Activated T-cell treated with anti-CD3 and anti-CD28 coated beads, Interleukin-2, amount 50 U/mL, for 72 hours (primary cell): ENCODE measurements around the gene GNG3. TPM values are rescaled to one million over a fixed set of nuclear protein-coding genes. Genes with fewer than 3 reads are reported as not detected.
A peak's percentile ranks its signal among the peaks of the same experiment; 100 is the strongest.
"Not testable (repeated sequence)": the region's sequence is repeated elsewhere in the genome, so short reads cannot be mapped to it uniquely, and the experiment has no call there.

Experiments used
- ATAC-seq, 2 donors: fragments of 150-1000 bp; cut with Tn5 transposase; replicated peaks in 1 of 2; 2 replicates each; pipeline ENCODE4 v1.10.0; 2021; ENCODE audit warnings: moderate library complexity in 2 of 2, mild to moderate bottlenecking in 1 of 2
- DNase-seq, 2 donors: peaks; one replicate each; pipeline ENCODE4 v3.0.0; 2021 to 2022; ENCODE audit warnings: mixed read lengths in 1 of 2
- H3K27ac Mint-ChIP-seq: one replicate; pipeline ENCODE4 v1.8.0; 2022; ENCODE audit warnings: mild to moderate bottlenecking, moderate library complexity, mixed read lengths
- H3K27me3 Mint-ChIP-seq: one replicate; pipeline ENCODE4 v1.8.0; 2022; ENCODE audit warnings: low read depth, mixed read lengths
- H3K36me3 Mint-ChIP-seq, 2 donors: one replicate each; pipeline ENCODE4 v1.8.0; 2022; ENCODE audit warnings: mixed read lengths in 2 of 2, mild to moderate bottlenecking in 1 of 2; ENCODE audit not compliant: insufficient read depth in 2 of 2
- H3K4me1 Mint-ChIP-seq: one replicate; pipeline ENCODE4 v1.8.0; 2022; ENCODE audit warnings: low read depth, mixed read lengths
- H3K4me3 Mint-ChIP-seq, 2 donors: one replicate each; pipeline ENCODE4 v1.8.0; 2022; ENCODE audit warnings: mild to moderate bottlenecking in 2 of 2, mixed read lengths in 2 of 2, moderate library complexity in 2 of 2
- H3K9me3 Mint-ChIP-seq, 2 donors: one replicate each; pipeline ENCODE4 v1.8.0; 2022; ENCODE audit warnings: mixed read lengths in 2 of 2
- total RNA-seq, 2 donors: library from RNA; stranded (reverse); gene quantifications; one replicate each; pipeline ENCODE4 v1.2.3, GENCODE V29; 2022

GNG3 gene
- total RNA-seq, 2 donors from 2014 or later: not detected

DNA sequence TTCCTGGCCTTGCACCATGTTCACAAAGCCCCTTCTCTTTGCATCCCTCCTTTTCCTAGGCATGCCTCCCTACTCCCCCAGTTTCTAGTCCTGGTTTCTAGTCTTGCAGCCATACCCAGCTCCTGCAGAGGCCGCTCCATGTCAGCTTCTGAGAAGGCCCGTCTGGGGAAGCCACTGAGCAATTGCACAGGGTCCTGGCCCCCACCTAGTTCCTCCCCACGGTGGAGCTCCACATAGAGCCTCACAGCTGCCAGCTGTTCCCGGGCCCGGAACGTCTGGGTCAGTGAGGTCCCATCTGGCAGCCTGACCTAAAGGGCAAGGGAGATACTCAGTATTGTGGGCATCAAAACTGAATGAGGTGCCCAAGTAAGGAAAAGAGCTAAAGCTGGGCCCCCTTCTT lies 30.8 kb upstream of the GNG3 start:
- H3K4me1 Mint-ChIP-seq: peaks cover 66% of the 10 kb centered on the region
- H3K27me3 Mint-ChIP-seq: no peaks in the 10 kb centered on the region
- H3K36me3 Mint-ChIP-seq: peaks cover 7 to 18% of the 10 kb centered on the region in 2 donors
- peak overlapping the region; percentile 97 for H3K27ac Mint-ChIP-seq
- no peak for DNase-seq
- no peak for ATAC-seq
- H3K4me3 Mint-ChIP-seq: peak overlapping the region; percentile 52 to 81
- no peaks in the 10 kb centered on the region for H3K9me3 Mint-ChIP-seq

DNA sequence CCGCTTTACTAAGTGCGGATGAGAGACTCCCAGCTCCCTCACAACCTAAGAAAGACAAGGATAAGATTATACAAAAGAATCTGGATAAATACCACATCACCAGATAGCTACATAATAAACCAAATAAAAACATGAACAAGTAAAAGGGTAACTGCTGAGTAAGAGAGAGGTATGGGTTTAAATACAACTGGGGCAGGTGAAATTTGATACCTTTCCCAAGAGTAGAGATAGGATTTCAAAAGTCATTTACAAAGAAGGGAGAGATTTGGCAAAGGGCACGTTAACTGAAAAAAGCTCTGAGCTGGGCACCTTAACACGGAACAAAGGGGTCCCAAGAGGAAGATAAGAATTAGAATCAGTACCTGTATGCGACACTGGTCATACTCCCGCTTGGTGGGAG lies 30.3 kb upstream of the GNG3 start:
- Mint-ChIP-seq H3K36me3 (peaks cover 7 to 18% of the 10 kb centered on the region in 2 donors), H3K4me1 (peaks cover 64% of the 10 kb centered on the region), H3K4me3 (peak overlapping the region; percentile 52 to 81), H3K27ac (peak overlapping the region; percentile 97), H3K27me3 (no peaks in the 10 kb centered on the region), H3K9me3 (no peaks in the 10 kb centered on the region)
- ATAC-seq (no peak), DNase-seq (no peak)

DNA sequence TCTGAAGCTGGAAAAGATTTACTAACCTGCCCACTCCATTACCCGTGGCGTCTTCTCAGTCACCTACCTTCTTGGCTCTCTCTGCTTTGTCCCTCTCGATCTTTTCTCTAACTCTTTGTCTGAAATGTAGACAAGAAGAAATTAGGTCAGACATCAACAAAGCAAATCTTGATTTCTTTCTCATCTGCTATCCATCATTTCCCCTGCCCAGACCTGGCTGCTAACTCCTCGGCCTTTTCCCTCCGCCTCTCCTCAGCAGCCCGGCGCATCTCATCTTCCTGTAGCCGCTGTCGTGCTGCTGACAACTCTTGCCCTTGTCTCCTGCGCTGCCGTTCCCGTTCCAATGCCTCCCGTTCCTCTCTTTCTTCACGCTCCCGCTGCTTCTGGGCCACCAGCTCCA lies 29.8 kb upstream of the GNG3 start:
- Mint-ChIP-seq H3K36me3 (peaks cover 7 to 18% of the 10 kb centered on the region in 2 donors), H3K4me3 (peak overlapping the region; percentile 76 to 80), H3K27me3 (no peaks in the 10 kb centered on the region), H3K27ac (peak overlapping the region; percentile 76), H3K4me1 (peaks cover 58% of the 10 kb centered on the region), H3K9me3 (no peaks in the 10 kb centered on the region)
- ATAC-seq (no peak), DNase-seq (no peak)

DNA sequence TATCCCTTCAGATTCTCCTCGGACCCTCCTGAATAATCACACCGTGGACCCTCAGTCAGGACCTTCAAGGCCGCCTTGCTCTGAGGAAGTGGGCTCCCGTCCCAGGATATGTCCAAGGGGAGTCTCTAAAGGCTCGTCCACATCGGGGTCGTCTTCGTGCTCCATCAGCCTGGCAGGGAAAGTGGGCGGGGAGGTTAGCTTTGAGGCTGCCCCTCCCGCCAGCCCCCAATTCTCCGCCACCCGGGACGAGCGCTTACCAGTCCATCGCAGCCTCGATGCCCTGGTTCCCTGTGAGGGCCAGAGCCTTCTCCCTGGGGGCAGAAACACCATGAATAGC lies 29.1 kb upstream of the GNG3 start:
- DNase-seq (no peak), ATAC-seq (peak in 1 of 2 donors; percentile 4)
- Mint-ChIP-seq H3K36me3 (peaks cover 7 to 18% of the 10 kb centered on the region in 2 donors), H3K9me3 (no peaks in the 10 kb centered on the region), H3K4me1 (peaks cover 54% of the 10 kb centered on the region), H3K4me3 (peak overlapping the region; percentile 76 to 80), H3K27ac (peak overlapping the region; percentile 93), H3K27me3 (no peaks in the 10 kb centered on the region)

DNA sequence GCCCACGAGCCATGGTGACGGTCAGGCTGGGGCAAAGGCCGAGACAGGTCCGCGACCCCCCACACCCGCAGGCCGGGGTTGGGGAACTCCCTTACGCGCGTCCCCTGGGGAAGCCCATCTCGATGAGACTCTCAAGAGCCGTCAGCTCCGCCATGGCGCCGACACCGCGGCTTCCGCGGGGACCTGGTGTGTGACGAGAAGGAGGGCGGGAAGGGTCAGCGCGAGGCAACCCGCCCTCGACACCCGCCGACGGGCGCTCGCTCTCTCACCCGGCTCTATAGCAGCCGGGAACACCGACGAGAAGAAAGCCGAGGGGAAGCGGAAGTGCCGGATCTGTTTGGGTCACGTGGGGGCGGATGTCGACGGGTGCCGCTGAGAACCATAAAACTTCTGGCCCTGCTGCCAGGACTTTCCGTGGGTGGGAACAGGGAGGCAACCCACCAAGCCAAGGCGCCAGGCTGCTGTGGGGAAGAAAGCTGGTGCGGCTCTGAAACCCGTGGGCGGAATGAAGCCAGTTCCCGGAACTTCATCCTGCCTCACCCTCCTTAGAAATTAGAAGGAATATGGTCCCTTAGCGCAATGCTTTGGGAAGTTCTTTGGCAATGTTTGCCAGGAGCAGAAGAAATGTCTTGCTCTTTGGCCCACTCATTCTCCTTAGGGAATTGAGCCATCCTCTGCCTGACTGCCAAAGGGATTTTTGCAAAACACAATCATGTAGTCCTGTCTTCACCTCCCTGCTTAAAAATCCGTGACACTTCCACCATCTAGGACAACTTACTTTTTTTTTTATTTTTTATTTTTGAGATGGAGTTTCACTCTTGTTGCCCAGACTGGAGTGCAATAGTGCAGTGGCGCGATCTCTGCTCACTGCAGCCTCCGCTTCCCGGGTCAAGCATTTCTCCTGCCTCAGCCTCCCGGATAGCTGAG lies 28.4 kb upstream of the GNG3 start, which contains the start of gene UBXN1:
UBXN1 (minus strand) TSS at position 304 of the 927 bp plus-strand sequence; CDS start at position 154, 150 bp downstream.
- ATAC-seq (peak; percentile 90 to 93), DNase-seq (peak; percentile 86 to 89)
- Mint-ChIP-seq H3K4me1 (peaks cover 50% of the 10 kb centered on the region), H3K9me3 (no peaks in the 10 kb centered on the region), H3K36me3 (peaks cover 7 to 16% of the 10 kb centered on the region in 2 donors), H3K27me3 (no peaks in the 10 kb centered on the region), H3K27ac (peak within 1 kb of the TSS; percentile 93), H3K4me3 (peak within 1 kb of the TSS; percentile 76 to 80)

DNA sequence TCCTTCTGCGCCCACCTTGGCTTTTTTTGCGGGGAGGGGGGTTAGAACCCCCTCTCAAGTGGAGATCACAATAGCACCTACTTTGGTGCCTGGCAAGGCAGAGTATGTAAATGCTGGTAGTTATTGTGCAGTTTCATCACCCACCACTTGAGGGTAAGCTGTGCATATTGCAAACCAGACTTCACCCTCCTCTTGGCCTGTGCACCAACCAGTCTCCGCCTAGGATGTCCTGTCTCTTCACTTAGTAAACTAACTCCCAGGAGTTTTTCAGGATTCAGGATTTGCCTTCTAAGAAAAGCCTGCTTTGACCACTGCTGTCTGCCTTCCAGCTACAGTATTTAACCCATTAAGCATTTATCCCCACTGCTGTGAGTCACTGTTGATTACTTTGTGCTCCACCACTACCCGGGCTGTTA lies 26.6 kb upstream of the GNG3 start:
- DNase-seq (peak; percentile 49 to 60), ATAC-seq (peak; percentile 77)
- no peaks in the 10 kb centered on the region for H3K9me3 Mint-ChIP-seq
- peak overlapping the region; percentile 84 for H3K27ac Mint-ChIP-seq
- H3K4me3 Mint-ChIP-seq: peak overlapping the region; percentile 65 to 76
- peaks cover 44% of the 10 kb centered on the region for H3K4me1 Mint-ChIP-seq
- H3K27me3 Mint-ChIP-seq: no peaks in the 10 kb centered on the region
- peaks cover 5 to 11% of the 10 kb centered on the region in 2 donors for H3K36me3 Mint-ChIP-seq

DNA sequence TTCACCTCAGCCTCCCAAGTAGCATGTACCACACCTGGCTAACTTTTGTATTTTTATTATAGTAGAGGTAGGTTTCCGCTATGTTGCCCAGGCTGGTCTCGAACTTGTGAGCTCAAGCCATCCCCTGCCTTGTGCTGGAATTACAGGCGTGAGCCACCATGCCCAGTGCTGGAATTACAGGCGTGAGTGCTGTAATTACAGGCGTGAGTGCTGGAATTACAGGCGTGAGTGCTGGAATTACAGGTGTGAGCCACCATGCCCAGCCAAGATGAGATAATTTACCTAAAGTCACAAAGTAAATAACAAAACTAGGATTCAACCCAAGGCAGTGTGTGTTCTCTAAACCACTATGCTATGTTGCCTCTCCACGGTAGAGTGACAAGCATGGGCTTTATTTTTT lies 25.0 kb upstream of the GNG3 start:
- ATAC-seq (no peak), DNase-seq (no peak)
- peaks cover 2 to 6% of the 10 kb centered on the region in 2 donors for H3K36me3 Mint-ChIP-seq
- H3K27me3 Mint-ChIP-seq: no peaks in the 10 kb centered on the region
- no peaks in the 10 kb centered on the region for H3K9me3 Mint-ChIP-seq
- H3K4me1 Mint-ChIP-seq: peaks cover 29% of the 10 kb centered on the region
- no peak overlapping the region for H3K27ac Mint-ChIP-seq
- no peak overlapping the region for H3K4me3 Mint-ChIP-seq

DNA sequence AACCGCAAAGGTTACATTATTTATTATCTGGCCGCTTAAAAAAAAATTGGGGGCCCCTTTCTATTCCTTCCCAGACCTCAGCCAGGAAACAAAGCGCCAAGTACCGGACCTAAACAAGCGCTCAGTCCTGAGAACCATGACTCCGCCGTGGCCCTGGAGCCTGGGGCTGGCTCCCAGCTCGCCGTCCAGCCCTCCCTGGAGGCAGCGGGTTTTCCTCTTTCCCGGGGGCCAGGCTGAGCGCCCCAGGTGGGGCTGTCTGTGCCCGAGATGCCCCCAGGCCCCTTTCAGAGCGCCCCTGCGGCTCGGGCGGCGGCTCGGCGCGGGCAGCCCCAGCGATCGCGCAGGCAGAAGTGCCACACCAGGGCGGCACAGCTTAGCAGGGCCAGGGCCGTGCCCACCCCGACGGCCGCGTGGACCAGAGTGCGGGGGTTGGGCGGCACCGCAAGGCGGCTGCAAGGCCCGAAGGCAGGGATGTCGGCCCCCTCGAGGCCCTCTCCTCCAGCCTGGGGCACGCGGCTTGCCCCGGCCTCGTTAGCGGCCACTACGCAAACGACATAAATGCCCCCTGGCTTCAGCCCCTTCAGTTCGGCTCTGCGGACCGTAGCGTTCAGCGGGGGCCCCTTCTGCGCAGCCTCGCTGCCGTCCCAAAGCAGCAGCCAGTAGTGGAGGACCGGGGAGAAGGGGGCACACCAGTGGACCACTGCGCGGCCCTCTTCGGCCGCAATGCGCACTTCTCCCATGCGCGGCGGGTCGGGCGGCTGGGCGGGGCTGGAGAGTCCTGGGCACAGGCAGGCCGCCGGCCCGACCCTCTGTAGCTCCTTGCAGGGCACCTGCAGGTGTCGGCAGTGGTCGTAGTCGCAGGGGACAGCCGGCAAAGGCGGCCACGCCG lies 19.7 kb upstream of the GNG3 start:
- no peaks in the 10 kb centered on the region for H3K36me3 Mint-ChIP-seq
- no peak for DNase-seq
- H3K27me3 Mint-ChIP-seq: no peaks in the 10 kb centered on the region
- no peak overlapping the region for H3K4me3 Mint-ChIP-seq
- ATAC-seq: no peak
- no peaks in the 10 kb centered on the region for H3K9me3 Mint-ChIP-seq
- H3K4me1 Mint-ChIP-seq: no peaks in the 10 kb centered on the region
- H3K27ac Mint-ChIP-seq: no peak overlapping the region

DNA sequence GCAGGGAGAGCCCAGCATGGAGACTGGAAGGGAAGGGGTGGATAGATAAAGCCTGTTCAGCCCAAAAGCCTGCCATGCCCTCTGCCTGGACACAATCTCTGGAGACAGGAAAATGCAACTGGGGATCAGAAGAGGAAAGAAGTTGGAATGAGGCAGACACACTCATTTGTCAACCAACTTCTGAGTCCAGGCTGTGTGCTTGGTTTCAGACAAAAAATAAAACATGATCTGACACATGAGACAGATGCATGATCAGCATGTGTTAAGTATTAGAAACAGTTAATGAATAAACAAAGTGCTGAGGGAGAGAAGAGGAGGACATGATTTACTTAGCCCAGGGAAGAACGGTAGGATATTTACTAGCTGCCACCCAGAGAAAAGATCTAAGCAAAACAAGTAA lies 19.0 kb upstream of the GNG3 start:
- Mint-ChIP-seq H3K27ac (no peak overlapping the region), H3K4me3 (no peak overlapping the region), H3K36me3 (no peaks in the 10 kb centered on the region), H3K27me3 (no peaks in the 10 kb centered on the region), H3K4me1 (no peaks in the 10 kb centered on the region), H3K9me3 (no peaks in the 10 kb centered on the region)
- ATAC-seq: no peak
- DNase-seq: no peak

DNA sequence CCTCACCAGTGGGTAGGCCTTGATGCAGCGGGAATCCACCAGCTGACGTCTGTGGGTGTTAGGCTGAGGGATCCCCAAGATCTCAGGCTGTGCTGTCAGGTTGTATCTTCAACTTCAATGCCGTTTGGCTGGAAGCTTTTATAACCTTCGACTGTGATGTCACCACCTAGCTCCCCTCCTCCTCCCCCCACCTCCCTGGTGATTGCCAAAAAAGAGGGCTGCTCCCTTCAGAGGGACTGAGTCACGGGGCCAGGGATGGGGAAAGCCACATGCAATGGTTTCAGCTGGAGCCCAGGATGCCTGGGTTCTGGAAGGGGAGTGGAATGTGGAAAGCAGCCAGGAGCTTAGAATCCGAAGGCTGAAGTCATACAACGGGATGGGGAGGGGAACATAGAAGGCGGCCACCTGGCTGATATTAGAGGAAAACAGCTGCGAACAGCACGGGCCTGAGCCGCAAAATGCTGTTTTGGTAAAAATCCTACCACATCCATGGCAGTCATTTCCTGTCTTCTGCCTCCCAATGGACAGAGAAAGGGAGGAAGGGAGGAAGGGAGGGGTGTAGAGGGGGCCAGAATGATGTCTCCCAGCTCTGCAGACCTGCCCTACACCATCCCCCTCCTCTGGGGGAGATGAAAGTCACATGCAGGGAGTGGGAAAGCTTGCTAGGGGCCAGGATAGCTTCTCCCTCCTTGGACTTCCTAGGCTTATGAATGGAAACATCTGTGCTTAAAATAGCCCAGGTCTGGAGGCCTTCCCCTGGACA lies 17.9 kb upstream of the GNG3 start, which contains the start of gene LRRN4CL:
LRRN4CL (minus strand) TSS at position 110 of the 763 bp plus-strand sequence. CDS start 1,022 bp downstream, outside the sequence.
- Mint-ChIP-seq H3K27me3 (no peaks in the 10 kb centered on the region), H3K36me3 (peaks cover 0 to 2% of the 10 kb centered on the region in 2 donors), H3K27ac (no peak within 1 kb of the TSS), H3K4me3 (no peak within 1 kb of the TSS), H3K4me1 (peaks cover 3% of the 10 kb centered on the region), H3K9me3 (no peaks in the 10 kb centered on the region)
- ATAC-seq (no peak), DNase-seq (no peak)

DNA sequence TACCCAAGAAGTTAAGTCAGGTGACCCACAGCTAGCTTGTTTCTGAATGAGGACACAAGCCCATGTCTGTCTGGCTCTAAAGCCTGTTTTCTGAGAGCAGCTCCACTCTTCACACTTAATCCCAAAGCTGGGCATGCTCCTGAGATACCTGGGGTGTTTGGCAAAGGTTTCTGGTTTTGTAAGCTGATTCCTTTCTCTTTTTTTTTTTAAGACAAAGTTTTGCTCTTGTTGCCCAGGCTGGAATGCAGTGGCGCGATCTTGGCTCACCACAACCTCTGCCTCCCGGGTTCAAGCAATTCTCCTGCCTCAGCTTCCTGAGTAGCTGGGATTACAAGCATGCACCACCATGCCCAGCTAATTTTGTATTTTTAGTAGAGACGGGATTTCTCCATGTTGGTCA lies 13.9 kb upstream of the GNG3 start:
- H3K9me3 Mint-ChIP-seq, H3K4me1 Mint-ChIP-seq, H3K27ac Mint-ChIP-seq, ATAC-seq, H3K36me3 Mint-ChIP-seq, H3K27me3 Mint-ChIP-seq, DNase-seq, H3K4me3 Mint-ChIP-seq: not testable (repeated sequence)

DNA sequence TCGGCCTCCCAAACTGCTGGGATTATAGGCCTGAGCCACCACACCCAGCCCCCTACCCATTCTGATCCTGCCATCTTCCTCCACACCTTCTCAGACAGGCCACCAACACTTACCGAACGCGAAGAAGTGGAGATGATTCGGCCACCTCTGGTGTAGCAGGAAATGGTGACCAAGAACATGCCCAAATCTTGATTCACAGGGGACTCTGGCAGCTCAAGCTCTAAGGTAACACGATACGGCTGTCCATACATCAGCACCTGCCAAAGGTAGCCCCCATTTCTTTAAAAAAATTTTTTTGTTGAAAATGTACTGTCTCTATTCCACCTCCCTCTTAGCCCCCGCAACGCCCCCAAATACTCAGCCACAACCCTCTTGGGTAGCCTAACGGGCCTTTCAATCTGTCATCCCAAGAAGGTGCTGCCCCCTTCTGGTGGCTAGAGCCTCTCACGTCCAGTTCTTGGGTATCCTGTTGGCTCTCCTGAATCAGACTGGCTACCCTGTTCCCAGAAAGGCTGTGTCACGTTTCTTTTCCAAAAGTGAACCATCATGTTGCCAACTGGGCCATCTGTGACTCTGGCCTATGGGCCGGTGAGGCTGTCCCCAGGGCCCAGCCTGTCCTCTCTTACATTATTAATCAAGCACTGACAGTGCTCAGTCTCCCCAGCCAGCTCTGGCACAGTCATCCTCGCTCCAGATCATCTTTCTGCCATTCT lies 12.9 kb upstream of the GNG3 start:
- H3K27me3 Mint-ChIP-seq: no peaks in the 10 kb centered on the region

More for the DNA sequence above, 12.9 kb upstream of the GNG3 start:
- ATAC-seq (peak; percentile 85 to 91), DNase-seq (peak; percentile 79 to 81)
- Mint-ChIP-seq H3K36me3 (peaks cover 0 to 6% of the 10 kb centered on the region in 2 donors), H3K27ac (no peak overlapping the region), H3K9me3 (no peaks in the 10 kb centered on the region), H3K4me1 (peaks cover 8% of the 10 kb centered on the region), H3K4me3 (no peak overlapping the region)
